Measurements from ENCODE around the gene GNAQ. TPM values are rescaled to one million over a fixed set of nuclear protein-coding genes. Genes with fewer than 3 reads are reported as not detected.

The GNAQ gene
- total and polyA plus RNA-seq, 9 donors: 22.0 to 72.2 (median 53.1) TPM

- 82 to 97% (median 90%) methylated on average over 3 of the region's 3 CpGs for WGBS, 3 donors
- H3K9me3 ChIP-seq: no peaks in the 10 kb centered on the region
- no peak overlapping the region for H3K4me3 ChIP-seq
- H3K27ac ChIP-seq: no peak overlapping the region
- intact Hi-C loops (cut with DNase I): no loop called here
- DNase-seq: no peak
- H3K4me1 ChIP-seq (ENCODE audit: insufficient read depth): peaks cover 31% of the 10 kb centered on the region
- H3K36me3 ChIP-seq: no peaks in the 10 kb centered on the region
- TF ChIP-seq CTCF (IDR thresholded peaks at IDR 0.05) (no peak), POLR2A (IDR thresholded peaks at IDR 0.05) (no peak), EP300 (IDR thresholded peaks at IDR 0.05) (no peak)
- H3K27me3 ChIP-seq: no peaks in the 10 kb centered on the region
These were observed 84.0 kb downstream of the GNAQ start for GRCh38 chr9:77947651-77948050.

GRCh38 chr9:77946969-77947620 lies 84.5 kb downstream of the GNAQ start:
- H3K36me3 ChIP-seq: no peaks in the 10 kb centered on the region
- H3K4me3 ChIP-seq: no peak overlapping the region
- peaks cover 31% of the 10 kb centered on the region for H3K4me1 ChIP-seq (ENCODE audit: insufficient read depth)
- H3K27me3 ChIP-seq: no peaks in the 10 kb centered on the region
- 45 to 54% (median 47%) methylated on average over 5 of the region's 5 CpGs for WGBS, 3 donors
- no peak for TF ChIP-seq EP300 (IDR thresholded peaks at IDR 0.05)
- TF ChIP-seq POLR2A (IDR thresholded peaks at IDR 0.05): no peak
- no peak for TF ChIP-seq CTCF (IDR thresholded peaks at IDR 0.05)
- no peak for DNase-seq
- intact Hi-C loops (cut with DNase I): no loop called here
- H3K9me3 ChIP-seq: no peaks in the 10 kb centered on the region
- no peak overlapping the region for H3K27ac ChIP-seq

GRCh38 chr9:77946296-77946695 lies 85.3 kb downstream of the GNAQ start:
- WGBS, 3 donors: 61 to 79% (median 65%) methylated on average over 4 of the region's 4 CpGs
- intact Hi-C loops (cut with DNase I): no loop called here
- TF ChIP-seq CTCF (IDR thresholded peaks at IDR 0.05) (no peak), EP300 (IDR thresholded peaks at IDR 0.05) (no peak), POLR2A (IDR thresholded peaks at IDR 0.05) (no peak)

GRCh38 chr9:77945798-77946197 lies 85.8 kb downstream of the GNAQ start:
- Histone ChIP-seq H3K4me3 (no peak overlapping the region), H3K36me3 (no peaks in the 10 kb centered on the region), H3K9me3 (no peaks in the 10 kb centered on the region), H3K27me3 (no peaks in the 10 kb centered on the region), H3K27ac (no peak overlapping the region), H3K4me1 (ENCODE audit: insufficient read depth) (peaks cover 31% of the 10 kb centered on the region)
- no peak for DNase-seq
- intact Hi-C loops (cut with DNase I): no loop called here
- TF ChIP-seq CTCF (IDR thresholded peaks at IDR 0.05) (no peak), POLR2A (IDR thresholded peaks at IDR 0.05) (no peak), EP300 (IDR thresholded peaks at IDR 0.05) (no peak)
- 49 to 53% (median 50%) methylated on average over 5 of the region's 5 CpGs for WGBS, 3 donors

More at GRCh38 chr9:77946296-77946695, 85.3 kb downstream of the GNAQ start:
- no peak overlapping the region for H3K4me3 ChIP-seq
- peaks cover 31% of the 10 kb centered on the region for H3K4me1 ChIP-seq (ENCODE audit: insufficient read depth)
- no peaks in the 10 kb centered on the region for H3K9me3 ChIP-seq
- H3K27ac ChIP-seq: no peak overlapping the region
- H3K27me3 ChIP-seq: no peaks in the 10 kb centered on the region
- H3K36me3 ChIP-seq: no peaks in the 10 kb centered on the region
- DNase-seq: no peak
